ENCODE results near the gene ANGPT4. TPM values are rescaled to one million over a fixed set of nuclear protein-coding genes. Genes with fewer than 3 reads are reported as not detected.
"Not testable (repeated sequence)": the region's sequence is repeated elsewhere in the genome, so short reads cannot be mapped to it uniquely, and the experiment has no call there.

The ANGPT4 gene
- total RNA-seq, 1 donor from 2014 or later, result 0.20 TPM

DNA sequence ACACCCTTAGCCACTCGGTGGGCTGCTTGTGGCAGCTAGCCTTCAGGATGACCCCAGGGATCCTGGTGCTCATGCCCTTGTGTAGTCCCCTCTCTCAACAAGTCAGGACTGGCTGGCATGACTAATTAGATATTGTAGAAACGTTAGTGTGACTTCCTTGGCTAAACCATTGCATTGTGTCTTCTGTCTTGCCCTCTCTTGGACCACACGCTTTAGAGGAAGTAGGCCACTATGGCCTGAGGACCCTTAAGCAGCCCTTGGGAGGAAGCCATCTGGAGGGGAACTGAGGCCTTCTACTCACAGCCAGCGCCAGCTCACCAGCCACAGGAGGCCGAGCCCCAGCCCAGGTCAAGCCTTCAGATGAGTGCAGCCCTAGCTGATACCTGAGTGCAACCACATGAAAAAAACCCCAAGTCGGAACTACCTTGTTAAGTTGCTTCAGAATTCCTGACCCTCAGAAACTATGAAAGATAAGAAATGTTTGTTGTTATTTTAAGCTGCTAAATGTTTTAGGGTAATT is 10.1 kb downstream of the ANGPT4 start:
- DNase-seq (ENCODE audit: low spot score), result no peak

DNA sequence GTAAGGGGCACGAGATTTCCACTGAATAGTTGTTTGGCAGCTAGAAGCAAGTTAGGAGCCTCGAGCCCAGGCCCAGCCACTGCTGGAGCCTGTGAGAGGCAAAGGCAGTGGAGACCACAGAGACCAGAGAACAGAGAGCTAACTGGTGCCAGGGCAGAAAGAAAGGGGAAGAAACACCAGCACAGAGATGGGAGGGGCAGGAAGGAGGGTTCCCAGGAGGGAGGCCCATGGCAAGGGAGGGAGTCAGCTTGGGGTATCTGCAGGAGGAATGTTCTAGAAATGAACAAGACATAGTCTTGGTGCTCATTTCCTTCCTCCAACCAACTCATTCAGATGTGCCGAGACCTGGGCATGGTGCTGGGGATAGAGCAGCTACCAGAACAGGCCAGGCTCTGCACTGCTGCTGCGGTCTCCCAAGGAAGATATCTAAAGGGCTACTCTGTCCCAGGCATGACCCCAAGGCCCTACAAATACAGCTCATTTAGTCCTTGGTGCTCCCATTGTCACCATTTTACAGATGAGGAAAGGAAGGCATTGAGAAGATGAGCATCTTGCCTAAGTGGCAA is 10.7 kb downstream of the ANGPT4 start:
- DNase-seq (ENCODE audit: low spot score), result no peak

DNA sequence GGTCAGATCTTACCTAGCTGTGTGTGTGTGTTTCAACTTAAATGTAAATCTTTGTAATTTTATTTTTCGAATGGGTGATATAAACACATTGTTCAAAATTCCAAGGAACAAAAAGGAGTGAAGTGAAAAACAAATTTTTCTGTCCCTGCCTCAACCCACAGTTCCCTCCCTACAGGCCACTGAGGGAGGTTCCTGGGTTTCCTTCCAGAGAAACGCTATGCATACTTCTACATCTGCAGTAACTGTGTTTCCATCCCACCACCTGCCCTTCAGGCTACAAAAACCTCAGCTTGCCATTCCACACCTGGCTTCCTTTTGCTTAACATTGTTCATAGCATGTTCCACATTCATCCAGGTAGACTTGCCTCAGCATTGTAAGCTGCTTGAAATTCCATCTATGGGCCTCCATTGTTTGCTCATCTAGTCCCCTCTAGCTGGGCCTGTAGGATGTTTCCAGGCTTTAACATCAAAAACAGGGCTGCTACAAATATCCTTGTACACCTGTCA is 12.0 kb downstream of the ANGPT4 start:
- no peak for DNase-seq (ENCODE audit: low spot score)

DNA sequence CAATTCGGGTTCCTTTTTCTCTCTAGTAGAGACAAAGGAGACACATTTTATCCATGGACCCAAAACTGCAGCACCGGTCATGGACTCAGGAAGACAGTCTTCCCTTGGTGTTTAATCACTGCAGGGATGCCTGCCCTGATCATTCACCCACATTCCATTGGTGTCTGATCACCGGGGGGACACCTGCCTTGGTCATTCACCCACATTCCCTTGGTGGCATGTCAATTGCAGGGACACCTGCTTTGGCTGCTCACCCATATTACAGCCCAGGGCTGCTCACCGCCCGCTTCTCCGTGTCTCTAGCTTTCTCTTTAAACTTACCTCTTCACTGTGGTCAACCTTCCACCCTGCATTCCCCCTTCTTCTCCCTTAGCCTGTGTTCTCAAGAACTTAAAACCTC is 18.7 kb downstream of the ANGPT4 start:
- not testable (repeated sequence) for DNase-seq (ENCODE audit: low spot score)

DNA sequence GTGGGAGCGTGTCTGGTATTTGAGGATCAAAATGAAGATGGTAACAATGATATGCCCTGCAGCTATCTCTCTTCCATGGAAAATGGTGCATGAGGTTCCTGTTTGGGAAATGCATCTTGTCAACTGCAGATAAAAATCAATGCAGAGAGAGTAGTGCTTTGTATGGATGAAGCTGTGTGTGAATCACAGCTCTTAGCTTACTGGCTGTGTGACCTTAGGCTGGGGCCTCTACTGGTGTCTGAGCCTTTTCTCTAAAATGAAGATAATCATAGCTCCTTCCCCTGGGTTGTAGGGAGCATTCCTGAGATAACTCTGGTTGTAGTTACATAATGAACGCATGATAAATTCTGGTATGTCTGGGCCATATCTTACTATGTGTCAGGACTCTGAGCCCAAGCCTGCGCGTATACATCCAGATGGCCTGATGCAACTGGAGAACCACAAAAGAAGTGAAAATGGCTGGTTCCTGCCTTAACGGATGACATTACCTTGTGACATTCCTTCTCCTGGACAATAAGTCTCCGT is 19.6 kb downstream of the ANGPT4 start:
- no peak for DNase-seq (ENCODE audit: low spot score)

DNA sequence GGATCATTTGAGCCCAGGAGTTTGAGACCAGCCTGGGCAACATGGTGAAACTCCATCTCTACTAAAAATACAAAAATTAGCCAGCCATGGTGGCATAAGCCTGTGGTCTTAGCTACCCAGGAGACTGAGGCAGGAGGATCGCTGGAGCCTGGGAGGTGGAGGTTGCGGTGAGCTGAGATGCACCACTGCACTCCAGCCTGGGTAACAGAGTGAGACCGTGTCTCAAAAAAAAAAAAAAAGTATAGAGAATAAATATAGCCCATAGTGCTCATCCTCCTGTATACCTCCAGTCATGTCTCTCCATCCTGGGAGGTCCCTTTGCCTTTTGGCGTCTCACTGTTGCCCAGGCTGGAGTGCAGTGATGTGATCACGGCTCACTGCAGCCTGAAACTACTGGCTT is 23.8 kb downstream of the ANGPT4 start:
- not testable (repeated sequence) for DNase-seq (ENCODE audit: low spot score)

DNA sequence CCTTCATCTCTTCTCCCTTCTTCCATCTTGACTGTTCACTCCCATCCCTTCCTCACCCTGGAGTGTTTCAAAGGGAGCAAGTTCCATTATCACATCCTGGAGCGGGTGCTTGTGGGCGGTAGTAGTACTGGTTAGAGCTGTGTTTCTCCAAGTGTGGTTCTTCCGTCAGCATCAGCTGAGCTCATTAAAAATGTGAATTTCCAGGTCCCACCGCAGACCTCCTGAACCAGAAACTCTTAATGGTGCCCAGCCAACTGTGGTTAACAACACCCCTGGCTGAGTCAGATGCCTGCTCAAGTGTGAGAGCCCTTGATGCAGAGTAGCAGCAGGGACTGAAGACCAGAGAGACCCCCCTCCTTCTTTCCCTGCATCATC is 24.4 kb downstream of the ANGPT4 start:
- DNase-seq (ENCODE audit: low spot score), result no peak

DNA sequence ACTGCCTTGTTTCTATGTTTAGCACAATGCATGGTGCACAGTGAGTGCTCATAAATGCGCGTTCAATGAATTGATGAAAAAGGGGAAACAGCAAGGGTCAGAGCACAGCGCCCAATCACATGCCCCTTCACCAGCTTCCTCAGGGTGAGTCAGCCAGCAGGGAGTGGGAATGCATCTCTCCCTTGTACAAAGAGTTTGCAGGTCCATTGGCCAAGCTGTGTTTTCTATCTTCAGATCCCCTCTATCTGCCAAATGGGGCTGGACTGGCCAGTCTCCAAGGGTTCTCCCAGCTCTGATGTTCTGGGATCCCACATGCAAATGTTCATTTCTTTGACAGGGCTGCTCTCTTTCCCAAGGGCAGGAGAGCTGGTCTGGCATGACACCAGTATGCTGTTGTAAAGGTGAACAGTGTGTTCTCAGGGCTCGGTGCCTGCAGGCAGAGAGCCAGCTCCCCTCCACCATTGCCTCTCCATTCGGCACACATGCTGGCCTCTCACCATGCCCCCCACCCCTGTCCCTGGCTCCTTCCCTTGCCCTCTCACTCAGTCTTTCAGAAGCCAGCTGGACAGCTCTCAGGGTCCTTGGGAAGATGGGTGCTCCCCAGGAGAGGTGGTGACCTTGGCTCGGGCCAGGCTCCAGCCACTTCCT is 25.0 kb downstream of the ANGPT4 start:
- no peak for DNase-seq (ENCODE audit: low spot score)

DNA sequence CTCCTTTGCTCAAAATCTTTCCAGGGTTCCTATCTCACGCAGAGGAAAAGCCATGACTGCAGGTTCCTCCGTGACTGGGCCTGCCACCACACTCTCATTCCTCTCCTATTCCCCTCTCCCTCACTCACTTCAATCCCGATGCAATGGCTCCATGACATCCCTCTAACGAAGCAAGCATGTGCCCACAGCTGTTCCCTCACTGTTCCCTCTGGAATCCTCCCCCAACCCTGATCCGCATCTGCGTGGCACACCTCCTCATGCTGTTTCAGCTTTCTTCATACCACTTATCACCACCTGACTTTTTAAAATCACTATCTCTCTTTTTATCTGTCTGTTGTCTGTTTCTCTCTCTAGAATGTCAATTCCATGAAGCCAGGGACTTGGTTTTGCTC is 25.5 kb downstream of the ANGPT4 start:
- DNase-seq (ENCODE audit: low spot score), result no peak

DNA sequence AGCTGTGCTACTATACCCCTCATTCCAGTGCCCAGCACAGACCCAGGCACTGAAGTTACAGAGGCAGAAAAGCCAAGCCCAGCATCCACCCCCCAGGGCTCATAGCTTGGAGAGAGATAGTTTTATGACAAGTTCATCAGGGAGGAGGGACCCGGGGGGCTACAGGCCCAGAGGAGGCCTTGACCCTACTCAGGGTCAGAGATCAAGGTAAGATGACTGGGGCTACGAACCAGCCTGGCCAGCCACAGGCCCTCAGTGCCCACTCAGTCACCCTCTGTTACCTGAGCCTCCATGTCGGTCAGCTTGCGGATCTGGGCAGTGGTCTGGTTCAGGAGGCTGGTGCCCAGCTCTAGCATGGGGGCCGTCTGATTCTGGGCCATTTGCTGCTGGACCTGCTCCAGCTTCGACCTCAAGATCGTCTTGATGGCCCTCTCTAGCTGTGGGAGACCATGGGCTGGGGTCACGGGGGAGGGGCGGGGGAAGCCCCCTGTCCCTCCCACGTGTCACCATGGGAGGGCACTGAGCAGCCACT is 26.1 kb downstream of the ANGPT4 start:
- DNase-seq (ENCODE audit: low spot score), result no peak

DNA sequence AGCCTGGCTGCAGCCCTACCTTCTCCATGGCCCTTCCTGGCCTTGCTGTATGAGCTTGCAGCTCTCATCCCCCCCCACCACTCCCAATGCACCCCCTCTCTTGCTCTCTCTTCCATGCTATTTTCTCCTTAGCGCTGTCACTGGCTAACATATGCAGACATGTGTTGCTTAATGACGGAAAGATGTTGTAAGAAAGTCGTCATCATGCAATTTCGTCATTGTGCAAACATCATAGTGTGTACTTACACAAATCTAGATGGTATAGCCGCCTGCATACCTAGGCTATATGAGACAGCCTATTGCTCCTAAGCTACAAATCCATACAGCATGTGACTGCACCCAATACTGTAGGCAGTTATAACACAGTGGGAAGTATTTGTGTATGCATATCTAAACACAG is 27.0 kb downstream of the ANGPT4 start:
- no peak for DNase-seq (ENCODE audit: low spot score)

DNA sequence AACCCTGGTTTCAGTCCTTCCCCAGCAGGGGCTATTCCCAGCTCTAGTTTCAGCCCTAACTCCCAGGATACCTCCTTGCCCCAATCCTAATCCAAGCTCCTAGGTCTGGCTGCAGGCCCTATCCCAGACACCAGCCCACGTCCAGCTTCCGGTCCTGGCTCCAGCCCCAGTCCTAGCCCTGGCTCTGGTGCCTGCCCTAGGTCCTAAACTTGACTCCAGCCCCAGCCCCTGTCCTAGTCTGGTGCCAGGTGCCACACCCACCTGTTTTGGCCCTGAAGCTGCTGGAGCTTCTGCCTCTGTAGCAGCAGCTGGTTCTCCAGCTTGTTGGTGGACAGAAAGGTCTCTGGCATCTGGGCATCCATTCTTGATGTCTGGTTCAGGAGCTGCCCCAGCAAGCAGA is 28.1 kb downstream of the ANGPT4 start:
- no peak for DNase-seq (ENCODE audit: low spot score)

DNA sequence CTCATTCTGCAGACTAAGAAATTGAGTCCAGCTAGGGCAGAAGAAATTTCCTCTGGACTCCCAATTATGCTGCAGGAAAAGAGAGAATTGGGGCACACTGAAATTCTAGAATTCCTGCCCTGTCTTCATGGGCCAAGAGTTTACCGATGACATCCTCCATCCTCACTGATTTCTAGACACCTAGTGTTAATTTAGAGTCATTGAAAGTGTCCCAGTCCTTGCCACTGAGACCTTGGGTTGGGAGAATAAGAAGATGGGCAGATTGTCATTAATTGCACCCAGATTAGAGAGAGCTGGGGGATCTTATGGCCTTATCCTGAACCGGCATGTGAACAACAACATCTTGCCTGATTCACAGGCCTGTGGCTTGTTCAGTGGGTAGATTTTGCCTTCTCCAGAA is 29.0 kb downstream of the ANGPT4 start:
- DNase-seq (ENCODE audit: low spot score), result no peak

DNA sequence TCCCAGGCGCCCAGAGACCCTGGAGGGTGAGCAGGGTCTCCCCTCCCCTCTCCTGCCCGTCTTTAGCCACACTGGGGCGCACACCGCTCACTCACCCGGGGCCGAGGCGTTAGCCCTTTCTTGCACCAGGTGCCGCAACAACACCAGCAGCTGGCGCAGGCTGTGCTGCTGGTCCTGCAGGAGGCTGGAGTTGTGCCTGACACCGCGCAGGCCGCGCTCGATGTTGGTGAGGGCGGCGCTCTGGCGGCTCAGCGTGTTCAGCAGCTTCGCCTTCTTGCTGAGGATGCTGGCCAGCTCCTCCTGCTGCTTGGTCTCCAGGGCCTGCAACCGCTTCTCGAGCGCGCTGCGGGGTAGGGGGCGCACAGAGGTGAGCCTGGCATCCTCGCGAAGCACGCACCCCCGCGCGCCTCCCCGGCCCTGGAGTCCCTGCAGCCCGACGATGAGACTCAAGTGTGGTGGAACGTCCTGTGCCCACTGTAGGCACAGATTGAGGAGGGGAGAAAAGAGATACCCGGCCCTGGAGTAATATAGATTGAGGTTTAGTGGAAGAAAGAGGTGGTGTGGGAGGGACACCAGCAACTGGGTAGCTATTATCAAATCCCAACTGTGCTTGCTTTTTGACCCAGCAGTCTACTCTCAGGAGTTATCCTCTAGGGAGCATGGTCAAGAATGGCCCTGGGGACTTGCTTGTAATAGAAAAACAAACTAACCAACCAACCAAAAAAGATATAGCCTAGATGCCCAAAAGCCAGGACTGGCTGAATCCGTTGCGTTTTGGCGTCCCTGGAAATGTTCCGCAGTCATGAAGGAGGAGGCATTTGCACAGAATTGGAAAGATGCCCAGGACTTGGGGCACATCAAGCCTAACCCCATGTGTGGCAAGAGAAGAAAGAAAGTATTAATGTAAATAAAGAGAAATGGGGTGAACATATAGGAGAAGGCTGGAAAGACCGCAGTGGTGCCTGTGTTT is 30.9 kb downstream of the ANGPT4 start:
- DNase-seq (ENCODE audit: low spot score), result peak; percentile 42

DNA sequence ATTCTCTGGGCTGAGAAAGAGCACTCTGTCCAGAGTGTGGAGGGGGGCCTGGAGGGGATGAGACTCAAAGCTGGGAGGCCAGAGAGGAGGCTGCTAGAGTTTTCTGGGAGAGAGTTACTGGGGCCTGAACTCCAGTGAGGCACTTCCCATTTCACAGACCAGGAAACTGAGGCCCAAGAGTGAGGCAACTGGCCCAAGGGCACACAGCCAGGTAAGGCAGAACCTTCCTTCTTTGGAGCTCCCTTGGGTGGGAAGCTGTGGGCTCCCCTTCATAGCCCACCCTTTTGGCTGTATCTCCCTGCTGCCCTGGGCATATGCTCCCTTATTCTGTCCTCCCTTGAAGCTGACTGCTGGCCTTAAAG is 34.4 kb downstream of the ANGPT4 start:
- DNase-seq (ENCODE audit: low spot score), result no peak

DNA sequence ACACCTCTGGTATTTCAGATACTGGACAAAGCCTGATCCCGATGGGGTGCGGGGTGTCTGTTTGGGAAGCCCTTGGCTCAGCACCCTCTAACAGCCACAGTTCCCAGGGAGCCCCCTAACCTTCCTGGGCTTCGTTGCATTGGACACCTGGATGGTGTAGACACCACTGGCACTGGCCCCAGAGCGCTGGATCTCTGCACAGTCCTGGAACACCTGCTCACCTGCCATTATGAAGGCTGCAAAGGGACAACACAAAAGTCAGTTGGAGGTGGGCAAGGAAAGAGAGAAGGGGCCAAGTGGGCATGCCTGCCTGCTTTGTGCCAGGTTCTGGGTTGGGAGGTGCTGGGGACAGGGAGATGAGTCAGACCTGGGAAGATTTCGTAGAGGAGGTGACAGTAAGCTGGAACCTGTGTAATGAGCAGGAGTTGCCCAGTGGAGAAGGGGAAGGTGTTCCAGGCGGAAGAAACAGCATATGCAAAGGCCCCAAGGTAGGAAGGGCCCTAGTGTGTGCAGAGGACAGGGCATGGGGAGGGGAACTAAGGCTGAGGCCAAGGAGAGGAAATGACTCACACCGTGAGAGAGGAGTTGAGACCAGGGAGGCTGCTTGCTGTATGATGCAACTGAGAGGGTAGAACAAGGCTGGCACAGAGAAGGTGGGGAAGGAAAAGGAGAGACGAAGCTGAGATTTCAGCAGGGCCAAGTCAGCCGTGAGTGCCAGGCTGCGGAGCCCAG is 34.9 kb downstream of the ANGPT4 start:
- DNase-seq (ENCODE audit: low spot score), result no peak

DNA sequence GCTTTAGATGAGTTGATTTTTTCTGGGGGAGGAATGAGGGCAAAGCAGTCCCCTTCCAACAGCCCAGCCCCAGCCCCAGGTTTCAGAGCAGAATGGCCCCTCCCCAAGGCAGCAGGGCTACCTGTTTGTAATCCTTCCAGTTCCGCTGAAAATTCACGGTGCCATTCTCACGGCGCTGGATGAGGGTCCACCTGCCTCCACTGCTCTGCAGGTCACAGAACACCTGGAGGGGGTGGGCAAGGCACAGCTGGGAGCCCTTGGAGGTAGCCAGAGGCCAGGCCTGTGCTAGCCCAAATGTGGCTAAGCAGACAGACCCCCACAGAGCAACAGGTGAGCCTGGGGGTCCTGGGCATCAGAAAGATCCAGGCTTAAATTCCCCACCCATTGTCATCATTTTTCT is 36.5 kb downstream of the ANGPT4 start:
- DNase-seq (ENCODE audit: low spot score), result no peak

DNA sequence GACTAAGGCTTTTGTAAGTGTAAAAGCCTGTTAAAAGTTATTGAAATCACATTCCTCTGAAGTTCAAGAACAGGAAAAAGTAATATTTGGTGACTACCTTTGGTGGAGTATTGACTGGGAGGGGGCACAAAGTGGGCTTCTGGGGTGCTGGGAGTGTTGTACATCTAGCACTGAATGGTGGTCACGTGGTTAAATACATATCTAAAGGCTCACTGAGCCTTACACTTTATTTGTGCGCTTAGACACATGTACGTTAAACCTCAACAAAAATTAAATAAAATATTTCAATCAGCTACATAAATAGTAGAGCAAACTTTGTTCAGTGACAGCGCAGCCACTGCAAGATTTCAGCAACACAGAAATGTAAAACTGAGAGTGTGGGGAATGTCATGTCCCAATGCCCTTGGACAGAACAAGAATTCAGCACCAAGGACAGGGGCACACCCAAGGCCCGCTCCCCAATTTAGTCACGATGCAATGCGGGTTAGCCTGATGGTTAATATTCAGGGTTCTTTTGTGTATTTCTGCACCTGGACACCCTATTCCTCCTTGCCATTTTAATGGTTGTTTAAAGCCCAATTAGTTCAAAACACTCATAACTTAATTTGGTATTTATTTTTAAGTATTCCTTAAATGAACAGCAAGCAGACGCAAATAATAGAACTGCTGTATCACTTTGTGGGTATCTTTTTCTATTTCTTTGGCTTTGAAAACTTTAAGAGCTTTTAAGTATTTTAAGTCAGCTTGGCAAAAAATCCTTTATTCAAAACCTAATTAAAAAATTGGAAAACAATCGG is 37.4 kb downstream of the ANGPT4 start:
- DNase-seq (ENCODE audit: low spot score), result no peak

DNA sequence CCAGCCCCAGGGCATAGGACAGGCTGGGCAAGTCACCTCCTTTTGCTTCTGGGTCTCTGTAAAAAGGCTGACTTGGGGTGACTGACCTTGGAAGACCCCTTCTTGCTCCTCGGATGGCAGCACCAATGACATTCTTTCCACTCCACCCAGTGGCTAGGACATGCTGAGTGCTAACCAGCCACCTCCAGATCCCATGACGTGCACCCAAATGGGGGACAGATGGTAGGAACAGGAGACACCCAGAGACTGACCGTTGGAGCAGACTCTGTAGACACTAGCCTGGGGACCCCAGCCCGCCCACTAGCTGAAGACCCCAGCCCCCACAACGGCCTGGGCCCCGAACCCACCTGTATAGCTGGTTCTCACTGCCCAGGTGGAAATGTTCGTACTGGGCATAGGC is 38.3 kb downstream of the ANGPT4 start:
- DNase-seq (ENCODE audit: low spot score), result no peak

DNA sequence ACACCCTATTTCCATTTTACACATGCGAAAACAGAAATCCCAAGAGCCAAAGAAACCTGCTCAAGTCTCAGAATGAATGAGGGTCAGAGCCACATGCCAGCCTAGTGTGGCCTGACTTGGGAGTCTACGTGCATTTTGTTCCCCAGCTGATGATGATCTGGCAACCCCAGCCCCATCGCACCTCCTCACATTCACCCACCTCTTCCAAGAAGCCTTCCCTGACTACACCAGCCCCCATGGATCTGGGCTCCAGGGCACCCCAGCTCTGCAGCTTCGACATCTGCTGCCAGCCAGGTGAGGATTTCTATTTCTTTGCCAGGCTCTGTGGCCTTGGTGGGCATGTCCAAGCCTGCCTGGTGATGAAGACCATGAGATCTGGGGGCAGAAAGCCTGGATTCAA is 41.0 kb downstream of the ANGPT4 start:
- DNase-seq (ENCODE audit: low spot score), result no peak

Data from mucosa of gallbladder (tissue), 1 donor.